Measurements from ENCODE around the gene SIX2. TPM values are rescaled to one million over a fixed set of nuclear protein-coding genes. Genes with fewer than 3 reads are reported as not detected.

The SIX2 gene
- polyA plus RNA-seq, 1 donor (not counting 4 experiments of a cell fraction or from before 2014, with no cell fraction given), result not detected

- Histone ChIP-seq H4K20me1 (ENCODE audit: control insufficient read depth, extremely low read depth, insufficient read depth, low read length) (no peaks in the 10 kb centered on the region), H3K4me1 (ENCODE audit: control insufficient read depth, extremely low read depth, insufficient read depth, low read length) (peaks cover 17% of the 10 kb centered on the region), H3K9me1 (ENCODE audit: control insufficient read depth, extremely low read depth, insufficient read depth, low read length) (no peaks in the 10 kb centered on the region), H3K27me3 (ENCODE audit: control insufficient read depth, extremely low read depth, insufficient read depth, low read length) (no peaks in the 10 kb centered on the region), H3K9ac (ENCODE audit: control insufficient read depth, extremely low read depth, insufficient read depth, low read length) (no peak overlapping the region), H2AFZ (ENCODE audit: control insufficient read depth, low read length) (no peak overlapping the region), H3K4me3 (ENCODE audit: control insufficient read depth in 2 of 3, extremely low read depth in 1 of 3, insufficient read depth in 2 of 3, low read depth in 1 of 3, low read length in 3 of 3) (no peak overlapping the region), H3K79me2 (ENCODE audit: control insufficient read depth, insufficient read depth, low read length) (no peaks in the 10 kb centered on the region), H3K4me2 (ENCODE audit: control insufficient read depth, extremely low read depth, insufficient read depth, low read depth, low read length) (no peak overlapping the region), H3K36me3 (ENCODE audit: control insufficient read depth in 2 of 2, extremely low read depth in 1 of 2, insufficient read depth in 2 of 2, low read length in 2 of 2) (no peaks in the 10 kb centered on the region), H3K9me3 (ENCODE audit: control insufficient read depth, low read depth, low read length) (no peaks in the 10 kb centered on the region), H3K27ac (ENCODE audit: control insufficient read depth, insufficient read depth, low read length) (no peak overlapping the region)
- dilution Hi-C loops (cut with MboI; ENCODE audit: extremely low pct_ligation_motif_present, low sequenced_read_pairs), result loop anchor here (25.0 kb wide), 1 partner anchor 484 kb away; no protein-coding TSS in a partner anchor
- TF ChIP-seq EZH2 (IDR thresholded peaks at IDR 0.05; ENCODE audit: low read length), result no peak
- no peak for TF ChIP-seq CTCF (optimal IDR thresholded peaks at IDR 0.05 in 1 of 3, IDR thresholded peaks at IDR 0.05 in 1 of 3, conservative IDR thresholded peaks at IDR 0.05 in 1 of 3; ENCODE audit: extremely low read depth in 1 of 3, insufficient read depth in 2 of 3, low read length in 3 of 3)
- FAIRE-seq (no peak), DNase-seq (ENCODE audit: low read depth, low spot score) (no peak)
Observed at GRCh38 chr2:44970846-44971450, 38.3 kb downstream of the SIX2 start.

- no peaks in the 10 kb centered on the region for H3K27me3 ChIP-seq (ENCODE audit: control insufficient read depth, extremely low read depth, insufficient read depth, low read length)
- DNase-seq (ENCODE audit: low read depth, low spot score), result peak; percentile 63
- H3K4me3 ChIP-seq (ENCODE audit: control insufficient read depth in 2 of 3, extremely low read depth in 1 of 3, insufficient read depth in 2 of 3, low read depth in 1 of 3, low read length in 3 of 3), result no peak overlapping the region
- no peaks in the 10 kb centered on the region for H3K36me3 ChIP-seq (ENCODE audit: control insufficient read depth in 2 of 2, extremely low read depth in 1 of 2, insufficient read depth in 2 of 2, low read length in 2 of 2)
- peak; percentile 88 for FAIRE-seq
- H3K4me1 ChIP-seq (ENCODE audit: control insufficient read depth, extremely low read depth, insufficient read depth, low read length), result peaks cover 17% of the 10 kb centered on the region
- H3K9me1 ChIP-seq (ENCODE audit: control insufficient read depth, extremely low read depth, insufficient read depth, low read length), result no peaks in the 10 kb centered on the region
- dilution Hi-C loops (cut with MboI; ENCODE audit: extremely low pct_ligation_motif_present, low sequenced_read_pairs), result loop anchor here (25.0 kb wide), 1 partner anchor 483 kb away; no protein-coding TSS in a partner anchor
- H2AFZ ChIP-seq (ENCODE audit: control insufficient read depth, low read length), result peak overlapping the region; percentile 96
- H3K9ac ChIP-seq (ENCODE audit: control insufficient read depth, extremely low read depth, insufficient read depth, low read length), result no peak overlapping the region
- TF ChIP-seq EZH2 (IDR thresholded peaks at IDR 0.05; ENCODE audit: low read length) (no peak), CTCF (optimal IDR thresholded peaks at IDR 0.05 in 1 of 3, IDR thresholded peaks at IDR 0.05 in 1 of 3, conservative IDR thresholded peaks at IDR 0.05 in 1 of 3; ENCODE audit: extremely low read depth in 1 of 3, insufficient read depth in 2 of 3, low read length in 3 of 3) (no peak)
- peak overlapping the region; percentile 12 for H3K4me2 ChIP-seq (ENCODE audit: control insufficient read depth, extremely low read depth, insufficient read depth, low read depth, low read length)
- no peak overlapping the region for H3K27ac ChIP-seq (ENCODE audit: control insufficient read depth, insufficient read depth, low read length)
- no peaks in the 10 kb centered on the region for H3K9me3 ChIP-seq (ENCODE audit: control insufficient read depth, low read depth, low read length)
- H3K79me2 ChIP-seq (ENCODE audit: control insufficient read depth, insufficient read depth, low read length), result no peaks in the 10 kb centered on the region
- H4K20me1 ChIP-seq (ENCODE audit: control insufficient read depth, extremely low read depth, insufficient read depth, low read length), result no peaks in the 10 kb centered on the region
Observed at GRCh38 chr2:44969936-44970335, 39.3 kb downstream of the SIX2 start.

Measured in keratinocyte (primary cell).